HG03520 (cell line): ENCODE measurements around the gene ADH1C.
A peak's percentile ranks its signal among the peaks of the same experiment; 100 is the strongest.
"Not testable (repeated sequence)": the region's sequence is repeated elsewhere in the genome, so short reads cannot be mapped to it uniquely, and the experiment has no call there.

Experiments
- ATAC-seq: cut with Tn5 transposase; IDR thresholded peaks from one replicate; pipeline ENCODE4 v1.9.1; 2021; ENCODE audit warnings: mild to moderate bottlenecking, moderate library complexity; ENCODE audit not compliant: unreplicated experiment

The ADH1C gene

GRCh38 chr4:99359480-99360204, 7.1 kb upstream of the ADH1C start:
- no peak for ATAC-seq

- no peak for ATAC-seq
Observed at GRCh38 chr4:99357948-99358347, 5.4 kb upstream of the ADH1C start.

DNA sequence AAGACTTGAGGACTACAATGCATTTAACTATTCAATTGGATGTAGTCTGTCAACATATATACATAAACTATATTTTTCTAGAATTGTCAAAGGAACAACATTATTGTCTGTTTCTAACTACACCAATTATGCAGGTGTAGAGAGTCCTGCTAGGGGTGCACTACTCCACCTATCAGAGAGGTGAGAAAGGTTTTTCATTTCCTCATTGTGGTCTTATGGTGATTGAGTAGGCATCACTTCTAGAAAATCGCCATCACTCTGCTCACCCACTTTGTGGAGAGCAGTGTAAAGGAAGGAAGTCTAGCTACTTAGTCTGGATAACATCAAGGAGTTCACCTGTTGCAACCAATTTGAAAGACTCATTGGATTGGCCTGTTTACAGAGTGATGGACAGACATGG, 4.4 kb upstream of the ADH1C start:
- peak; percentile 84 for ATAC-seq

GRCh38 chr4:99356149-99356548, 3.6 kb upstream of the ADH1C start:
- ATAC-seq = not testable (repeated sequence)

DNA sequence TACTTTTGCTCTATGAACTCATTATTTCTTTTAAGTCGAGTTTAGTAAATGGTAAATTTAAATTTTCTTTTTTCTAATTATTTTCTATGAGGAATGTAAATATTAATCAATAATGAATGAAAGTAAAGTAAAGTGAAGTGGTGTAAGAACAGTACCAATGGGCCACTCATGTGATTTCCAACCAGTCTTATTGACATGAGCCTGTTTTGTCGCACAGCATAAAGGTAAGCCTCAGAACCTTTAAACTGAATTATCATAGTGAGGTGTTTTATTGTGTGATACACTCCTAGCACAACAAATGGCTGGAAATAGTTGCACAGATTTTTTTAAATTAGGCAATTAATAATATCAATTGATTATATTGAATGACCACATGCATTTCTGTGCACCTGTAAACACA, 1.1 kb downstream of the ADH1C start:
- no peak for ATAC-seq

GRCh38 chr4:99349338-99349737, 3.2 kb downstream of the ADH1C start:
- no peak for ATAC-seq

DNA sequence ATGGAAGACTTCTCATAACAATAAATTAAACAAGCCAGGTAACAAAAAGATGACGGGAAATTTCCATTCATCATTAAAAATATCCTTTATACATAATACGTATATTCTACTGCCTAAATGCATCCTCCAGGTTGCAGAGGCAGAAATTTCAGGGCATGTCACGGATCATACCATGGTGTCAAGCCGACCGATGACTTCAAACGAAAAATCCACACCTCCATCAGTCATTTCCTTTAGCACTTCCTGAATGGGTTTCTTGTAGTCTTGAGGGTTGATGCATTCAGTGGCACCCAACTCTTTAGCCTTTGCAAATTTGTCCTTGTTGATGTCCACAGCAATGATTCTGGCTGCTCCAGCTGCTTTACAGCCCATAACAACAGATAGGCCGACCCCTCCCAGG, 9.9 kb downstream of the ADH1C start:
- not testable (repeated sequence) for ATAC-seq

DNA sequence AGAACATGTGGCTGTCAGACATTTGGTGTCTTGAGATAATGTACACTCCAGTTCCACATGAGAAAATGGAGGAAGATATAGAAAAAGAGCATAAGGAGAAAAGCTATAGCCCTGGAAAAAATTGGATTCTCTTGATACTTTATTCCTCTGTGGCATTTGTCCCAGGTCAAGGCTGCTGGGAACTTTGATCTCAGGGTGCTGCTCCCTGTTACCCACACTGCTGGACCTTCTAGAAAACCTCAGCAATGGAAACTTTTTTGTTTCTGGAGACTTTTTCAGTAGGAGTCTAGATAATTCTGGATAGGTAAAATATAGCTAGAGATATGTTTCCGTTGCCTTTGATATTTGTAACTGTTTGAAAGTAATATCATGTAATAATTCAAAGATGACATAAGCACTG, 11.1 kb downstream of the ADH1C start:
- ATAC-seq = no peak

GRCh38 chr4:99339172-99339571, 13.4 kb downstream of the ADH1C start:
- ATAC-seq = no peak

DNA sequence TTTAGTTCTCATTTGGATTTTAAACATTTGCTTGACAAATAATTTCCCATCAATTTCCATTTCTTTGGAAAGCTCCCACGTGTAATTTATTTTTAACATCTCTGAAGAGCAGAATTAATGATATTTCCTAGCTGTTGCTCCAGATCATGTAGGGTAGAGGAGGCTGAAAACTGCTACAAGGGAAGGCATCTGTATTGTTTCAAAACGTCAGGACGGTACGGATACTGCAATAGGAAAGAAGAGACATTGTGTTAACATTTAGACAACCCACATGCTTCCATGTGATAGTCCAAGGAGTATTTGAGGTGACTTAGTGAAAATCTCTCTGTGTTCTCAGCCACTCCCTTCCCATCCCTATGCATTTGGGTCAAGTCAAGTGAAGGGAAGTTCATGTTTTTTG, 16.0 kb downstream of the ADH1C start:
- ATAC-seq = no peak

DNA sequence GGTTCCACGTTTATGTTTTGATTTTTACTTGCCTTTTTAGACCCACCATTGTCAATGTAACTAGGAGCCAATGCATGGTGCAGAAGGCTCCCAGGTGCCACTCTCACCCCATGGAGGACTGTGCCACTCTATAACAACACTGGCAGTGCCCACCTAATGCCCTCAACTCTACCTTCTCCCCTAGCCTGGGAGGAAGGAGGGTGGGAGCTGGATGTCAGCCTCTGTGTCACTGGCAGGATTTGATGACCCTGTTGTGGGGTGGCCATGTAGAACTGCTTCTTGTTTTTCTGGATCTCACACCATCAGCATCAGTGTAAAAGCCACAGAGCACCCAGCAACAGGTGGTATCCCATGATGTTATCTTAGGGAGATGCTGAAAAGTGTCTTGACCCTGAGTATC, 17.7 kb downstream of the ADH1C start:
- no peak for ATAC-seq

DNA sequence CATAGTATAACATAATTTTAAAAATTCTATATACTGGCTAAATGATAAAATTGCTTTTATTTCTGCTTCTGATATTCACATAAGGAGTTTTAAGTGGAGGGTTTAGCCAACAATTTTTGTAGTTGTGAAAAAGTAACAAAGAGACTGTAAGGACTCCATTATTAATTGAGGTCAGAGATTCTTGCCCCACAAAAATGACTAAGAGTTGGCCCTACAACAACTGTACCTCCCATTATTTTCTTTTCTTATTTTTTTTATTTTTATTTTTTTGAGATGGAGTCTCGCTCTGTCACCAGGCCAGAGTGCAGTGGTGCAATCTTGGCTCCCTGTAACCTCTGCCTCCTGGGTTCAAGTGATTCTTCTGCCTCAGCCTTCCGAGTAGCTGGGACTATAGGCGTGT, 21.9 kb downstream of the ADH1C start:
- no peak for ATAC-seq

- no peak for ATAC-seq
Observed at GRCh38 chr4:99329876-99330275, 22.7 kb downstream of the ADH1C start.

GRCh38 chr4:99324979-99325378, 27.6 kb downstream of the ADH1C start:
- ATAC-seq = no peak

- no peak for ATAC-seq
Observed at GRCh38 chr4:99324361-99324760, 28.2 kb downstream of the ADH1C start.

GRCh38 chr4:99323756-99324155, 28.8 kb downstream of the ADH1C start:
- no peak for ATAC-seq

DNA sequence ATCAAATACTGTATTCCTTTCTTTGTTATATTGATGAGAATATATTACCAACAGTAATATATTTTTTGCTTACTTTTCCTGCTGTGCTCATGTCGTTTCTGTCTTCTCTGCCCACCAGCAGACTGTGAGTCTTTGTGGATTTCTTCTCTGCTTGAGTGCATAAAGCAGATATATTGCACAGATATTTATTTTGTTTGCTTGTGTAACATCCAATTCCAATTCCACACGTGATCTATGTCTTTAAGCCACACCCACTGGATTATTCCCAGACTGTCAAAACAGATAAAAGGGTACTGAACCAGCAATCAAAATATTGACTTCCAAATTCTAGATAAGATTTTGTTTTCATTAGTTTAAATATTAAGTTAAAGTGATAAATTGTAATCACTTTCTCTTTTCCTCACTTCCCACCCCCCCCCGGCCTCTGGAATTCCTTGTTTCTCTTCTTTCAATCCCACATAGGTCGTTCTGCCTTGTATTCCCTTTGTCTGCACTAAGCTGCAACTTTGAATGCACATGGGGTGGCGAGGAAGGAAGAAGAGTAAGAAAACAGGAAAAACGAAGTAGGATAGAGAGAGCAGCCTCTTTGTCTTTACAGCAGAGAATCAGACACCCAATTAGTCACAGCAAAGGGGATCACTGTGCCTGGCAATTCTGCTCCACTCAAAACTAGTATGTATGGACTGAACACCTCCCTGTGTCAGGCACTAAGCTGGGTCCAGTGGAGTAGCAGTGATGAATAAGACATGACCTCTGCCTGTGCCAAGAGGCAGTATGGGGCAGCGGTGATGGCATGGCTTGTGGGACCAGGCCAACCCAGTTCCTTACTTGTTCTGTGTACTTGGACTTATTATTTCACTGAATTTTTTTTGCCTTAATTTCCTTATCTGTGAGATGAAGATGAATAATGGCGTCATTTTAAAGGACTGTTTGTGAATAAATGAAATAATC, 31.0 kb downstream of the ADH1C start, which contains the start of gene ADH1B:
ADH1B (minus strand) TSS at position 161 of the 951 bp plus-strand sequence; CDS start at position 91, 70 bp downstream.
- ATAC-seq = no peak

- ATAC-seq = not testable (repeated sequence)
Observed at GRCh38 chr4:99317811-99318210, 34.7 kb downstream of the ADH1C start.

- ATAC-seq = no peak
Observed at GRCh38 chr4:99317354-99317753, 35.2 kb downstream of the ADH1C start.

DNA sequence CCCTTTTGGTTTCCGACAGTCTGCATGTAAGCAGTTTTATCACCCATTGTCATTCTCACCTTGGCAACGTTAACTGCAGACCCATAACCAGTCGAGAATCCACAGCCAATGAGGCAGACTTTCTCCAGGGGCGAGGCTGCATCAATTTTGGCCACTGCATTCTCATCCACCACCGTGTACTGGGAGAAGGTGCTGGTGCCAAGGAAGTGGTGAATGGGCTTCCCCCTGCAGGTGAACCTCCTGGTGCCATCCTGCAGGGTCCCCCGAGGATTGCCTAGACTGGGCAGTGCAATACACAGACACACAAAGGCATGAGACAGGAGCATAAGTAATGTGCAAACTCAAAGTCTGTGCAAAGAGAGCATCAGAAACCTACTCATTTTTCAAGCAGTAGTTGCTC, 36.7 kb downstream of the ADH1C start:
- ATAC-seq = no peak

DNA sequence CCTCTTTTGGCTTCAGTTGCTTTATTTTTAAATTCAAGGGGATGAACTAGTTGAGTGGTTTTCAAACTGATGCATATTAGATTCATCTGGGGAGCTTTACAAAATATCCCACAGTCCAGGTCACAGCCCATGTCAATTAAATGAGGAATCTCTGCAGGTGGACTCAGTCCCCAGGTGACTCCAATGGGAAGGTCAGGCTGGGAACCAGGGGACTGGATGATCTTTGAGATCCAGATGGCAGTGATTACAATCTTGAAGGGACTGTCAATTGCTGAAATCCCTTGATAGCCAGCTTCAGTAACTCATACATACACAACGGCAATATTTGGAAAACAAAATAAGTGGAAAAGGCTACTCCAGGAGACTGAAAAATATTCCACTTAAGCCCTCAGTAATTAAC, 38.3 kb downstream of the ADH1C start:
- ATAC-seq = no peak

DNA sequence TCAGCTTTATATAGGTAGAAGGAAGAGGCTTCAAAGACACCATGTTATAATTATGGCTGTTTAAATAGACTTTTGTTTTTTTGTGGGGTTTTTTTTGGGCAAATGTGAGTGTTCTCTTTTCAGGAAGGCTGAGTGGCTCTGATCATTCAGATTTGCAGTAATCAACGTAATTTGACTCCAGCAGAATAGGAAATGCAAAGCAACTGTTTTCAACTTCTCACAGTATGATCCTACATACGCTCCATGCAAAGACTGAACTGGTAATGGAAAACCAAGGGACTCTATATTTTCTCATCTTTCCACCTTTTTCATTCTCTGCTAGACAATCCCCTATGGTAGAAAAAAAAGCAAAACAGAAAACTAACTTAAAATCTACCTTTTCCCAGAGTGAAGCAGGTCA, 42.2 kb downstream of the ADH1C start:
- no peak for ATAC-seq
